Colonic mucosa (tissue), 4 donors: ENCODE measurements around the gene SLC25A20. TPM values are rescaled to one million over a fixed set of nuclear protein-coding genes. Genes with fewer than 3 reads are reported as not detected.

Source experiments
- DNase-seq: peaks from one replicate; pipeline ENCODE4 v3.0.0-alpha.2; 2020
- H3K27ac ChIP-seq: fragments of 200-600 bp; one replicate; pipeline ENCODE4 v1.8.0; 2021
- H3K27me3 ChIP-seq: fragments of 200-600 bp; one replicate; pipeline ENCODE4 v1.8.0; 2021
- H3K36me3 ChIP-seq: fragments of 200-600 bp; one replicate; pipeline ENCODE4 v1.8.0; 2021
- H3K4me1 ChIP-seq: fragments of 200-600 bp; one replicate; pipeline ENCODE4 v1.8.0; 2021; ENCODE audit warnings: mild to moderate bottlenecking
- H3K4me3 ChIP-seq: fragments of 200-600 bp; one replicate; pipeline ENCODE4 v1.8.0; 2021
- H3K9ac ChIP-seq, 2 donors: one replicate each; pipeline ENCODE4 v1.7.0; 2013; ENCODE audit warnings: control low read depth in 2 of 2, low read depth in 2 of 2, low read length in 2 of 2
- H3K9me3 ChIP-seq: fragments of 200-600 bp; one replicate; pipeline ENCODE4 v1.8.0; 2021
- intact Hi-C: fragments of 100-400 bp; cut with DNase I; formaldehyde crosslinking; loops from one replicate; pipeline ENCODE4 v1.14.1; 2022
- total RNA-seq, 2 donors: library from RNA; stranded (reverse); fragmentation: NEBNext Ultra II Directional in 1 of 2; extraction: Animal tissue kit (Norgen Biotek cat#: 25700) in 1 of 2; gene quantifications; one replicate each; pipeline ENCODE4 v1.2.1, GENCODE V29; 2021
- TF ChIP-seq, protein P1 (sequence below): fragments of 200-600 bp; IDR thresholded peaks from one replicate; pipeline ENCODE4 v1.8.0; 2022; ENCODE audit warnings: antibody characterized with exemption, mild to moderate bottlenecking
- donor health status: healthy.
- donor health status: DM: no; HTN: no; CAD: no.
- donor health status: DM: no; HTN: no; CAD: no.

The SLC25A20 gene
- total RNA-seq, 2 donors from 2014 or later = 28.6 to 31.5 TPM

DNA sequence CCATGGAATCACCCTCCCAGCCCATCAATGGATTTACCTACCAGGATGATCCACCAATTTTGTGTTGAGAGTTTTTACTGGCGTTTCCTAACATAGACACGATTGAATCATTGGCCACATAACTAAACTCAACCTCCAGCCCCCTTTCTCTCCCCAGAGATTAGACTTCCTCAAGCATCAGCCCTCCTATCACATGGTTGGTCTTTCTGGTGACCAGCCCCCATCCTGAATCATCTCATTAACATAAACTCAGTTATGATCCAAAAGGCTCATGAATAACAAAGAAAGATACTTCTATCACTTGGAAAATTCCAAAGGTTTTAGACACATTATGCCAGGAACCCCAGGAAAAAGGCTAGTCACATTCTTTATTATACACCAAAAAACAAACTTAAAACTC, 72.2 kb downstream of the SLC25A20 start:
- no peak overlapping the region for H3K4me3 ChIP-seq
- H3K9ac ChIP-seq = no peak overlapping the region
- no peaks in the 10 kb centered on the region for H3K36me3 ChIP-seq
- DNase-seq = no peak
- intact Hi-C loops = no loop called here
- no peaks in the 10 kb centered on the region for H3K27me3 ChIP-seq
- no peaks in the 10 kb centered on the region for H3K9me3 ChIP-seq
- no peaks in the 10 kb centered on the region for H3K4me1 ChIP-seq
- TF ChIP-seq, protein P1, sequence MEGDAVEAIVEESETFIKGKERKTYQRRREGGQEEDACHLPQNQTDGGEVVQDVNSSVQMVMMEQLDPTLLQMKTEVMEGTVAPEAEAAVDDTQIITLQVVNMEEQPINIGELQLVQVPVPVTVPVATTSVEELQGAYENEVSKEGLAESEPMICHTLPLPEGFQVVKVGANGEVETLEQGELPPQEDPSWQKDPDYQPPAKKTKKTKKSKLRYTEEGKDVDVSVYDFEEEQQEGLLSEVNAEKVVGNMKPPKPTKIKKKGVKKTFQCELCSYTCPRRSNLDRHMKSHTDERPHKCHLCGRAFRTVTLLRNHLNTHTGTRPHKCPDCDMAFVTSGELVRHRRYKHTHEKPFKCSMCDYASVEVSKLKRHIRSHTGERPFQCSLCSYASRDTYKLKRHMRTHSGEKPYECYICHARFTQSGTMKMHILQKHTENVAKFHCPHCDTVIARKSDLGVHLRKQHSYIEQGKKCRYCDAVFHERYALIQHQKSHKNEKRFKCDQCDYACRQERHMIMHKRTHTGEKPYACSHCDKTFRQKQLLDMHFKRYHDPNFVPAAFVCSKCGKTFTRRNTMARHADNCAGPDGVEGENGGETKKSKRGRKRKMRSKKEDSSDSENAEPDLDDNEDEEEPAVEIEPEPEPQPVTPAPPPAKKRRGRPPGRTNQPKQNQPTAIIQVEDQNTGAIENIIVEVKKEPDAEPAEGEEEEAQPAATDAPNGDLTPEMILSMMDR = no peak
- H3K27ac ChIP-seq = no peak overlapping the region

DNA sequence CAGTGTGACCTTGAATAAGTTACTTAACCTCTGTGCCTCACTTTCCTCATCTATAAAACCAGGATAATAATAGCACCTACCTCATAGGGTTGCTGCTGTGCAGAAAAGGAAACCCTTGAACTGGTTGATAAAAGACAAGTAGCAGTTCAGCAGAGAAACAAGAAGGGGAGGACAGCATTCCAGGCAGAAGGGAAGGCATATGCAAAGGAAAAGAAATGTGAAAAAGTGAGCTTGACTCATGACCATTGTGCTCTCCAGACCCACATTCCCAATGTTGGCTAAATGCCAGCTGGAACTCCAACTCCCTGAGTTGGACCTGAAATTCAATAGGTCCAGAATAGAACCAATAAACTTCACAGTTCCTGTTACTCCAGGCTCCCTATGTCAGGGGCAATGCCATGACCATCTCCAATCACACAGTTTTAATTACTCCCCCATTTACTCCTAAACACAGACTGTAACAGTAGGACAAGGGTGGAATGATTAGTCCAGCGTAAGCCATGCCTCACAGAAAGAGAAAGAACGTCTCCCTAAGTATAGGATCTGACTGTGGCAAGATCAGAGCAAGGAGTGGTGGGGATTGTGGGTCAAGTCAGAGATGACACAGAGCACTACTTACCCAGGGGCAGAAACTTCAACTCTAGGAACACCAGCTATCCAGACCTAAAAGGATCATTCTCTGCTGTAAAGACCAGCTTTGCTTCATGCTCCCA, 77.9 kb downstream of the SLC25A20 start:
- H3K9me3 ChIP-seq = no peaks in the 10 kb centered on the region
- H3K9ac ChIP-seq = no peak overlapping the region
- no peaks in the 10 kb centered on the region for H3K27me3 ChIP-seq
- TF ChIP-seq, protein P1 = no peak
- DNase-seq = no peak
- intact Hi-C loops = no loop called here
- no peaks in the 10 kb centered on the region for H3K36me3 ChIP-seq
- no peak overlapping the region for H3K27ac ChIP-seq
- H3K4me1 ChIP-seq = no peaks in the 10 kb centered on the region
- H3K4me3 ChIP-seq = no peak overlapping the region

DNA sequence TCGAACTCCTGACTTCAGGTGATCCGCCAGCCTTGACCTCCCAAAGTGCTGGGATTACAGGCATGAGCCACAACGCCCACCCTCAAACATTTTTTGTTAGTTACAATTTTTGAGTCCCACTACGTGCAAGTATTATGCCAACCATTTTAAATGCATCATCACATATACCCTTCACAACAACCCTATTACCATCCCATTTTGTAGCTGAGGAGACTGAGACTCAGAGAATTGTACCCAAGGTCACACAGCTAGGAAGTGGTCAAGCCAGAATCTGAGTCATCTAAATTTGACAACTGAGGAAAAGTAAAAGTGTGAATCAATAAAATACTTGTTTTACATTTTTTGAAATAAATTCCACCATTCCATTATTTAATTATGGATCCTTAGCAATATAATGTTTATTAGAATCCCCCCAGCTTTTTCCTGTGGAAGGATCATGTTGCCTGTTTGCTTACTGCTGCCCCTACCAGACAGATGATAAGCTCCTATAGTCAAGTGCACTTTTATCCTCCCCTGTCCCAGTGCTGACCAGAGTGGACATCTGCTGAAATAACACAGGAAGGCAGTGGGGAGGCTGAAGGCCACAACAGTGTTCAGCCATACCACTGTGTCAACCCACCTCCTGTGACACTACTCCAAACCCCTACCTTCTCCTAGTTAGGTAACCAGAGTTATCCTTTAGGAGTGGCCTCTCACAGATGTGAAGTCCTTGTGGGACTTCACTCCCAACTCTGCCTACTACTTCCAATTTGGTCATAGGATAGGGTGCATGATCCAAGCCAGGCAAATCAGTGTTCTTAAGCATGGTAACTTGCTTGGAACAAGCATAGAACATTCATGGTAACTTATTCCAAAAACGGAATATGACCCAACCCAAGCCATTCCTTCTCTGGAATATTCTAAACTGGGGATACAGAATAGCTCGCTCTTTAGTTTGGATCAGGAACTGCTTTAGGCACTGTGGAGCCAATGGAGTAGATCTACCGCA, 79.2 kb downstream of the SLC25A20 start:
- DNase-seq = no peak
- intact Hi-C loops = no loop called here
- H3K4me1 ChIP-seq = no peaks in the 10 kb centered on the region
- no peak overlapping the region for H3K9ac ChIP-seq
- TF ChIP-seq, protein P1 = no peak
- H3K36me3 ChIP-seq = no peaks in the 10 kb centered on the region
- H3K9me3 ChIP-seq = no peaks in the 10 kb centered on the region
- no peak overlapping the region for H3K4me3 ChIP-seq
- no peak overlapping the region for H3K27ac ChIP-seq
- no peaks in the 10 kb centered on the region for H3K27me3 ChIP-seq

DNA sequence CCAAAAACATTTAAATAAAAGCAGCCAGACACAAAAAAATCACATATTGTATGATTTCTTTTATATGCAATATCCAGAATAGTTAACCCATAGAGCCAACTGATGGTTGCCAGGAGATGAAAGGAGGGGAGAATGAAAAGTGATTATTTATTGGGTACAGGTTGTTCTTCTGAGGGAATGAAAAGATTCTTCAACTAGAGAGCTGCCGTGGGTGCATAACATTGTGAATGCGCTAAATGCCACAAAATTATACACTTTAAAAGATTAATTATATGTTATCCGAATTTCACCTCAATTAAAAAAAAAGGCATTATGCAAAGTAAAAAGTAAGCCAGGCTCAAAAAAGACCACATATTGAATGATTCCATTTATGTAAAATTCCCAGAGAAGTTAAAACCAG, 87.2 kb downstream of the SLC25A20 start:
- intact Hi-C loops = no loop called here
- no peak for DNase-seq
- H3K27me3 ChIP-seq = no peaks in the 10 kb centered on the region
- H3K4me1 ChIP-seq = no peaks in the 10 kb centered on the region
- no peaks in the 10 kb centered on the region for H3K36me3 ChIP-seq
- no peaks in the 10 kb centered on the region for H3K9me3 ChIP-seq
- H3K27ac ChIP-seq = no peak overlapping the region
- no peak overlapping the region for H3K9ac ChIP-seq
- TF ChIP-seq, protein P1 = no peak
- no peak overlapping the region for H3K4me3 ChIP-seq

Other genes starting within 250 kb of the SLC25A20 start
- 1 to 10 TPM; 1.3 to 2.0 TPM for gene CELSR3, start 236.0 kb downstream of the SLC25A20 start, total RNA-seq
- gene NCKIPSD, start 213.0 kb downstream of the SLC25A20 start, total RNA-seq = 10 to 100 TPM; 24.3 to 29.7 TPM
- 100 to 1,000 TPM; 101 to 134 TPM for gene IP6K2, start 181.7 kb downstream of the SLC25A20 start, total RNA-seq
- gene PRKAR2A, start 51.0 kb downstream of the SLC25A20 start, total RNA-seq = 100 to 1,000 TPM in 1 of 2 donors, 10 to 100 TPM in 1; 66.8 to 117 TPM
- gene ARIH2, start 20.0 kb upstream of the SLC25A20 start, total RNA-seq = 10 to 100 TPM; 55.6 to 77.4 TPM
- gene P4HTM, start 91.4 kb upstream of the SLC25A20 start, total RNA-seq = 10 to 100 TPM; 34.9 to 73.9 TPM
- 100 to 1,000 TPM in 1 of 2 donors, 10 to 100 TPM in 1; 92.3 to 150 TPM for gene WDR6, start 108.5 kb upstream of the SLC25A20 start, total RNA-seq
- gene DALRD3, start 119.7 kb upstream of the SLC25A20 start, total RNA-seq = 10 to 100 TPM; 22.0 to 23.5 TPM
- gene NDUFAF3, start 123.2 kb upstream of the SLC25A20 start, total RNA-seq = 10 to 100 TPM; 62.2 to 98.4 TPM
- 100 to 1,000 TPM; 126 to 249 TPM for gene IMPDH2, start 130.5 kb upstream of the SLC25A20 start, total RNA-seq
- 10 to 100 TPM; 59.8 to 76.0 TPM for gene QRICH1, start 195.2 kb upstream of the SLC25A20 start, total RNA-seq
- gene QARS1, start 205.9 kb upstream of the SLC25A20 start, total RNA-seq = 100 to 1,000 TPM; 371 to 374 TPM
- gene USP19, start 221.9 kb upstream of the SLC25A20 start, total RNA-seq = 10 to 100 TPM; 59.1 to 81.0 TPM
- gene LAMB2, start 234.2 kb upstream of the SLC25A20 start, total RNA-seq = 100 to 1,000 TPM in 1 of 2 donors, 10 to 100 TPM in 1; 83.5 to 112 TPM